GM18520 (cell line): Measurements from ENCODE around the gene TOR4A.

Experiments used
- ATAC-seq: cut with Tn5 transposase; IDR thresholded peaks from one replicate; pipeline ENCODE4 v1.9.1; 2021; ENCODE audit not compliant: unreplicated experiment

Gene TOR4A

GRCh38 chr9:137304383-137305059, 27.0 kb downstream of the TOR4A start:
- no peak for ATAC-seq

- ATAC-seq = no peak
Measured at GRCh38 chr9:137305060-137305797, 27.7 kb downstream of the TOR4A start.

- no peak for ATAC-seq
Measured at GRCh38 chr9:137305798-137306065, 28.2 kb downstream of the TOR4A start.

GRCh38 chr9:137306066-137306849, 28.7 kb downstream of the TOR4A start:
- no peak for ATAC-seq

GRCh38 chr9:137306850-137307254, 29.3 kb downstream of the TOR4A start:
- no peak for ATAC-seq

GRCh38 chr9:137307255-137308056, 29.9 kb downstream of the TOR4A start:
- ATAC-seq = no peak

- no peak for ATAC-seq
Measured at GRCh38 chr9:137308057-137308619, 30.6 kb downstream of the TOR4A start.

GRCh38 chr9:137309368-137310188, 32.1 kb downstream of the TOR4A start:
- no peak for ATAC-seq

GRCh38 chr9:137310189-137311052, 32.9 kb downstream of the TOR4A start:
- ATAC-seq = no peak

GRCh38 chr9:137311171-137311985, 33.9 kb downstream of the TOR4A start:
- ATAC-seq = no peak

GRCh38 chr9:137311986-137312851, 34.7 kb downstream of the TOR4A start:
- no peak for ATAC-seq

- ATAC-seq = no peak
Measured at GRCh38 chr9:137312852-137313325, 35.4 kb downstream of the TOR4A start.

- ATAC-seq = no peak
Measured at GRCh38 chr9:137313326-137313936, 35.9 kb downstream of the TOR4A start.

- no peak for ATAC-seq
Measured at GRCh38 chr9:137313956-137314560, 36.5 kb downstream of the TOR4A start.

GRCh38 chr9:137314561-137315560, 37.3 kb downstream of the TOR4A start:
- ATAC-seq = no peak
